GM23338 (cell line): ENCODE results near the gene SIRT3. TPM values are rescaled to one million over a fixed set of nuclear protein-coding genes. Genes with fewer than 3 reads are reported as not detected.

Source experiments
- EZH2phosphoT487 ChIP-seq: fragments of 200-600 bp; sonication (generic); IDR thresholded peaks from one replicate; pipeline ENCODE4 v1.8.1; 2018; ENCODE audit warnings: antibody characterized with exemption; ENCODE audit not compliant: unreplicated experiment
- STAT1 ChIP-seq: IDR thresholded peaks from one replicate; pipeline ENCODE4 v1.6.1; 2016; ENCODE audit warnings: antibody characterized with exemption; ENCODE audit not compliant: unreplicated experiment
- ZNF114 ChIP-seq: fragments of 250-450 bp; sonication (Bioruptor Pico); IDR thresholded peaks from 2 replicates; pipeline ENCODE4 v1.5.0; 2020; ENCODE audit warnings: mild to moderate bottlenecking, moderate library complexity
- ZNF331 ChIP-seq: fragments of 250-450 bp; sonication (Bioruptor Pico); IDR thresholded peaks from 2 replicates; pipeline ENCODE4 v1.5.0; 2020; ENCODE audit warnings: low read depth, mild to moderate bottlenecking, moderate library complexity
- polyA plus RNA-seq: library from polyadenylated mRNA; unstranded; fragments of >200 nt; fragmentation: Nextera tagmentation; extraction: Ambion mirVana; gene quantifications from 2 replicates; pipeline ENCODE4 v1.2.1, GENCODE V29; 2016
- total RNA-seq: library from RNA; depleted of rRNA; stranded (reverse); fragments of >200 nt; shearing (Covaris generic); gene quantifications from 2 replicates; pipeline ENCODE4 v1.2.3, GENCODE V29; 2014
- TF ChIP-seq, protein P1 (sequence below): fragments of 250-450 bp; sonication (Bioruptor Pico); IDR thresholded peaks from 2 replicates; pipeline ENCODE4 v1.5.0; 2020; ENCODE audit warnings: mild to moderate bottlenecking, moderate library complexity
- TF ChIP-seq, protein P2 (sequence below), 2 experiments: fragments of 200-600 bp in 1 of 2; sonication (generic) in 1 of 2; conservative IDR thresholded peaks; 2 replicates each; pipeline versions ENCODE4 v1.5.1 to v1.6.1; 2016 to 2017; ENCODE audit warnings: antibody characterized with exemption in 2 of 2, low read depth in 2 of 2, mild to moderate bottlenecking in 2 of 2, moderate library complexity in 1 of 2

SIRT3 gene
- total and polyA plus RNA-seq, 2 experiments from 2014 or later = 7.0 to 11.4 TPM

DNA sequence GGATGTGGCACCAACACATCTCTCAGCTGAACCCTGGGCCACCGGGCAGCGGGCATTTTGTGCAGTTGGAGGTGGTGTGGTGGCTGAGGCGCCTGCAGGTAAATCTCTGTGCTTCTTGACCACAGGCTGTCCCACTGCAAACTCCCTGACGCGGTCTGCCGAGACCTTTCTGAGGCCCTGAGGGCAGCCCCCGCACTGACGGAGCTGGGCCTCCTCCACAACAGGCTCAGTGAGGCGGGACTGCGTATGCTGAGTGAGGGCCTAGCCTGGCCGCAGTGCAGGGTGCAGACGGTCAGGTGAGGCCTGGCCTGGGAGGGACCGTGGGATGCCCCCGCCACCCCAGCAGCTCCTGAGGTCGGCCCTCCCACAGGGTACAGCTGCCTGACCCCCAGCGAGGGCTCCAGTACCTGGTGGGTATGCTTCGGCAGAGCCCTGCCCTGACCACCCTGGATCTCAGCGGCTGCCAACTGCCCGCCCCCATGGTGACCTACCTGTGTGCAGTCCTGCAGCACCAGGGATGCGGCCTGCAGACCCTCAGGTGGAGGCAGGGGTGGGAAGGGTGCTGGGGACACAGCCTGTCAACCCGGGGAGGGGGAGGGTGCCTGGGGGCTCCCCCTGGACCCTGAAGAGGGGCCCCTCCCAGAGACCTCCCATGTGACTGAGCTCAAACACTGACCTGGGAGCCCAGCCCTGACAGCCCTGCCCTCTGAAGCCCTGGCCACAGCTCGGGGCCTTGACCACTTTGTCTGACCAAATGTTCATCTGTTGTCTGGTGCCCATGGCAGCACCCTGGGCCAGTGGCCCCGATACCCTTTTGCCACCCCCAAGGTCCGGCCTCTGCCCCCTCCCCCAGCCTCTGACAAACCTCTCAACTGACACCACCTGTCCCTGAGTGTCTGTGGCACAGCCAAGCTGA is 48.2 kb upstream of the SIRT3 start (continued):
- TF ChIP-seq, protein P1, sequence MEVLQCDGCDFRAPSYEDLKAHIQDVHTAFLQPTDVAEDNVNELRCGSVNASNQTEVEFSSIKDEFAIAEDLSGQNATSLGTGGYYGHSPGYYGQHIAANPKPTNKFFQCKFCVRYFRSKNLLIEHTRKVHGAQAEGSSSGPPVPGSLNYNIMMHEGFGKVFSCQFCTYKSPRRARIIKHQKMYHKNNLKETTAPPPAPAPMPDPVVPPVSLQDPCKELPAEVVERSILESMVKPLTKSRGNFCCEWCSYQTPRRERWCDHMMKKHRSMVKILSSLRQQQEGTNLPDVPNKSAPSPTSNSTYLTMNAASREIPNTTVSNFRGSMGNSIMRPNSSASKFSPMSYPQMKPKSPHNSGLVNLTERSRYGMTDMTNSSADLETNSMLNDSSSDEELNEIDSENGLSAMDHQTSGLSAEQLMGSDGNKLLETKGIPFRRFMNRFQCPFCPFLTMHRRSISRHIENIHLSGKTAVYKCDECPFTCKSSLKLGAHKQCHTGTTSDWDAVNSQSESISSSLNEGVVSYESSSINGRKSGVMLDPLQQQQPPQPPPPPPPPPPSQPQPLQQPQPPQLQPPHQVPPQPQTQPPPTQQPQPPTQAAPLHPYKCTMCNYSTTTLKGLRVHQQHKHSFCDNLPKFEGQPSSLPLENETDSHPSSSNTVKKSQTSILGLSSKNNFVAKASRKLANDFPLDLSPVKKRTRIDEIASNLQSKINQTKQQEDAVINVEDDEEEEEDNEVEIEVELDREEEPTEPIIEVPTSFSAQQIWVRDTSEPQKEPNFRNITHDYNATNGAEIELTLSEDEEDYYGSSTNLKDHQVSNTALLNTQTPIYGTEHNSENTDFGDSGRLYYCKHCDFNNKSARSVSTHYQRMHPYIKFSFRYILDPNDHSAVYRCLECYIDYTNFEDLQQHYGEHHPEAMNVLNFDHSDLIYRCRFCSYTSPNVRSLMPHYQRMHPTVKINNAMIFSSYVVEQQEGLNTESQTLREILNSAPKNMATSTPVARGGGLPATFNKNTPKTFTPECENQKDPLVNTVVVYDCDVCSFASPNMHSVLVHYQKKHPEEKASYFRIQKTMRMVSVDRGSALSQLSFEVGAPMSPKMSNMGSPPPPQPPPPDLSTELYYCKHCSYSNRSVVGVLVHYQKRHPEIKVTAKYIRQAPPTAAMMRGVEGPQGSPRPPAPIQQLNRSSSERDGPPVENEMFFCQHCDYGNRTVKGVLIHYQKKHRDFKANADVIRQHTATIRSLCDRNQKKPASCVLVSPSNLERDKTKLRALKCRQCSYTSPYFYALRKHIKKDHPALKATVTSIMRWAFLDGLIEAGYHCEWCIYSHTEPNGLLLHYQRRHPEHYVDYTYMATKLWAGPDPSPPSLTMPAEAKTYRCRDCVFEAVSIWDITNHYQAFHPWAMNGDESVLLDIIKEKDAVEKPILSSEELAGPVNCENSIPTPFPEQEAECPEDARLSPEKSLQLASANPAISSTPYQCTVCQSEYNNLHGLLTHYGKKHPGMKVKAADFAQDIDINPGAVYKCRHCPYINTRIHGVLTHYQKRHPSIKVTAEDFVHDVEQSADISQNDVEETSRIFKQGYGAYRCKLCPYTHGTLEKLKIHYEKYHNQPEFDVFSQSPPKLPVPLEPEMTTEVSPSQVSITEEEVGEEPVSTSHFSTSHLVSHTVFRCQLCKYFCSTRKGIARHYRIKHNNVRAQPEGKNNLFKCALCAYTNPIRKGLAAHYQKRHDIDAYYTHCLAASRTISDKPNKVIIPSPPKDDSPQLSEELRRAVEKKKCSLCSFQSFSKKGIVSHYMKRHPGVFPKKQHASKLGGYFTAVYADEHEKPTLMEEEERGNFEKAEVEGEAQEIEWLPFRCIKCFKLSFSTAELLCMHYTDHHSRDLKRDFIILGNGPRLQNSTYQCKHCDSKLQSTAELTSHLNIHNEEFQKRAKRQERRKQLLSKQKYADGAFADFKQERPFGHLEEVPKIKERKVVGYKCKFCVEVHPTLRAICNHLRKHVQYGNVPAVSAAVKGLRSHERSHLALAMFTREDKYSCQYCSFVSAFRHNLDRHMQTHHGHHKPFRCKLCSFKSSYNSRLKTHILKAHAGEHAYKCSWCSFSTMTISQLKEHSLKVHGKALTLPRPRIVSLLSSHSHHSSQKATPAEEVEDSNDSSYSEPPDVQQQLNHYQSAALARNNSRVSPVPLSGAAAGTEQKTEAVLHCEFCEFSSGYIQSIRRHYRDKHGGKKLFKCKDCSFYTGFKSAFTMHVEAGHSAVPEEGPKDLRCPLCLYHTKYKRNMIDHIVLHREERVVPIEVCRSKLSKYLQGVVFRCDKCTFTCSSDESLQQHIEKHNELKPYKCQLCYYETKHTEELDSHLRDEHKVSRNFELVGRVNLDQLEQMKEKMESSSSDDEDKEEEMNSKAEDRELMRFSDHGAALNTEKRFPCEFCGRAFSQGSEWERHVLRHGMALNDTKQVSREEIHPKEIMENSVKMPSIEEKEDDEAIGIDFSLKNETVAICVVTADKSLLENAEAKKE (CRISPR knock-in tag) = no peak
- no peak for TF ChIP-seq STAT1
- no peak for TF ChIP-seq ZNF331 (CRISPR knock-in tag)
- no peak for TF ChIP-seq ZNF114 (CRISPR knock-in tag)
- no peak for TF ChIP-seq EZH2phosphoT487
- TF ChIP-seq, protein P2, sequence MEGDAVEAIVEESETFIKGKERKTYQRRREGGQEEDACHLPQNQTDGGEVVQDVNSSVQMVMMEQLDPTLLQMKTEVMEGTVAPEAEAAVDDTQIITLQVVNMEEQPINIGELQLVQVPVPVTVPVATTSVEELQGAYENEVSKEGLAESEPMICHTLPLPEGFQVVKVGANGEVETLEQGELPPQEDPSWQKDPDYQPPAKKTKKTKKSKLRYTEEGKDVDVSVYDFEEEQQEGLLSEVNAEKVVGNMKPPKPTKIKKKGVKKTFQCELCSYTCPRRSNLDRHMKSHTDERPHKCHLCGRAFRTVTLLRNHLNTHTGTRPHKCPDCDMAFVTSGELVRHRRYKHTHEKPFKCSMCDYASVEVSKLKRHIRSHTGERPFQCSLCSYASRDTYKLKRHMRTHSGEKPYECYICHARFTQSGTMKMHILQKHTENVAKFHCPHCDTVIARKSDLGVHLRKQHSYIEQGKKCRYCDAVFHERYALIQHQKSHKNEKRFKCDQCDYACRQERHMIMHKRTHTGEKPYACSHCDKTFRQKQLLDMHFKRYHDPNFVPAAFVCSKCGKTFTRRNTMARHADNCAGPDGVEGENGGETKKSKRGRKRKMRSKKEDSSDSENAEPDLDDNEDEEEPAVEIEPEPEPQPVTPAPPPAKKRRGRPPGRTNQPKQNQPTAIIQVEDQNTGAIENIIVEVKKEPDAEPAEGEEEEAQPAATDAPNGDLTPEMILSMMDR (conservative IDR thresholded peaks at IDR 0.05; ENCODE audit: low read depth in 2 of 2) = no peak
